Stimulated activated CD4-positive, alpha-beta T cell treated with anti-CD3 and anti-CD28 coated beads, Interleukin-1b, Interleukin-23, amount 100 ng/mL, for 24 hours (primary cell): Measurements from ENCODE around the gene GRIN3A.

ENCODE experiments used
- DNase-seq, 4 experiments: peaks; one replicate each; pipeline ENCODE4 v3.0.0-alpha.2; 2020; ENCODE audit warnings: low read depth in 4 of 4, low spot score in 1 of 4

The GRIN3A gene

DNA sequence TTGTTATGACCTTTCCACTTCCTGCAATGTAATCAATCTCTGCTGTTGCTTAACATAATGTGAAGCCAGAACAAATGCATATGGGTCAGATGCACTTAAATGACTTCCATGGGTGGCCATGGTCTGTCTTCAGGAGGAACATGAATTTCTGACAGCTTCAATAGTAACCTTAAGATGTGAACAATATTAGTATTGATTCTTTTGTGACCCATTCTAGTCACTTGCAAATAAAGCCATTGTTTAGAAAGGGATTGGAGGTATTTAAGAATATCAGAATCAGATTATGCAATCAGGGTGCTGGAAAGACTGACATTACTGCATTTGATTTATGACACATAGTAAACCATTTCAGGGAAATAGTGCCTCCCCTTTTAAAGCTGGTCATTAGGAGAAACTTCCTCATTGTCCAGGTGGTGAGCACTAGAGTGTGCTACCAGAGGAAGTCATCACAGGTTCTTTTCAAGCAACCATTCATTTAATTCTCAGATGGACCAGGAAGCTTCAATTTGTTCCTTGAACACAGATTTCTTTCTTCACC lies 32.1 kb downstream of the GRIN3A start:
- DNase-seq = no peak

DNA sequence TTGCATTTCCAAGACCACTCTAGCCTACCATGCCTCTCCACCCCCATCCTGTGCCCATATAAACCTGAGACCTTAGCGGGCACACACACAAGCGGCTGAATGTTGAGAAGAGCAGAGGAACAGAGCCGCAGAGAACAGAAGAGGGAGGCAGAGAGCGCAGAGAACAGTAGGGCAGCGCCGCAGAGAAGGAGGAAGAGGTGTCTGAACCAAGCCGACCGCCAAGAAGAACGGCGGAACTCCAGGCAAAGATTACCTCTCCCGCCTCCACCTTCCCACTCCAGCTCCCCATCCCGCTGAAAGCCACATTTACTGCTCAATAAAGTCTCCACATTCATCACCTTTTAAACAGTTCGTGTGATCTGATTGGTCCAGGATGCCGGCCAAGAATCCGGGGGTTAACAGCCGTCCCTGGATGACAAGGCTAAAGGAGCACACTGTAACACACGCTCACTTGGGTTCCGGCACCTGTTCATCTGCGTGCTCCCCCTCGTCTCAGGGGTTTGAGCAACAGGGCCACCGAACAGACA lies 33.2 kb downstream of the GRIN3A start:
- DNase-seq = peak in 2 of 4 experiments; percentile 9

DNA sequence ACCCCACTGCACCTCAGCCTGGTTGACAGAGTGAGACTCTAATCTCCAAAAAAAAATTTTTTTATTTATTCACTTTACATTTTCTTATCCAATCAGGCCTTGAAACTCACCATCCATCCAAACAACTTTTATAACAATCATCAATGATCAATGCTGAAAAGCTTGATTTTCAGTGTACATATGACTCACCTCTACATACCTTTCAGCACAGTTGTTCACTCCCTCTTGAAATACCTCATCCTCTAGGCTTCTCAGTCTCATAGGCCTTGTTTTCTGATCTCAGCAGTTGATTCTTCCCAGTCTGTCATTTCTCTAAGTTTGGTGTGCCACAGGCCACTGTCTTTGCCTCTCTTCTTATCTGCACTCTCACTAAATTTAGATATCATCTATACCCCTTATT lies 36.2 kb downstream of the GRIN3A start:
- DNase-seq = no peak

DNA sequence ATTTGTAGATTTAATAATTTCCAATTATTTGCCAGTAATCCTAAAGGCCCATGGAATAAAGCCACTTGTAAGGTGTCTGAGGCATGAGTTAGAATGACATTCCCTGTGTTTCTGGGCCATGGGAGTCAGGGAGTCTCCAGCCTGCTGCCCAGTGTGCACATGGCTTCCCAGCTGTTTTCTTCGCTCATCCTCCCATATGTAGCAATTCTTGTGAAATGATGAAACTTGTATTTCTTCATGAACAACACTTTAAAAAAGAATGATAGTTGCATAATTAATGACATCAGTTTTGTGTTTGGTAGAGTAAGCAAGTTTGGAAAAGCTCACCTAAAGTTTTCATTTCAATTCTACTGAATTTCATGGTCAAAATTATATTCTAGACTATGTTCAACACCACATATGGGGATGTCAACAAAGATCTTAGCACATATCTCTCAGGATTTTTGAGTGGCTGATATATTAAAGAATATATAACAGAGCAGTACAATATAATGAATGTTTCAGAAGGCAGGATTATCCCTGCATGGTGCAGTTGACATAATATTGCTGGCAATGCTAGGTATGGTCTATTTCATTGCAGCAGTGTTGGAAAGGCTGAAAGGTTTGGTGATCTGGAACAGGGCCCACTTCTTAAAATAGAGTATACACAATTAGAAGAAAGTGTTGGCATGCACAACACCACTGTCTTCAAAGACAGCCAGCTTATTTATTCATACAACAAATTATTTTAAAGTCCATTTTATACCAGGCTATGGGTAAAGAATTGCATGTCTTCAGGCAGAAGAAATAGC lies 44.7 kb downstream of the GRIN3A start:
- DNase-seq = no peak

DNA sequence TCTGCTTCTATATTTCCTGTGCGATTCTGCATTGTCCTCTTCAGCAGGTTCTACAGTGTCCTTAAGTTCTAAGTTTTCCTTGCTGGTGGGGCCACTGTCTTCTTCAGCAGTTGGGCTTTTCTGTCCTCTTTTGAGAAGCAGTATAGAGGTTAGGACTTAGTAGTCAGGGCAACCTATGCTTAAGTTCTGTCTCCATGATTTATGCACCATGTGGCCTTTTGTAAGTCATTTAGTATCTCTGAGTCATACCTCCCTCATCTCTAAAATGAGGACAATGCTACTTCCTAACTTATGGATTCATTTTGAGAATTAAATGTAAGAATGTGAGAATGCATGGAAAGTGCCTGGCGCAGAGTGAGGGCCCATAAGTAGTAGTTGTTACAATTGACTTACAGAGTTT lies 46.8 kb downstream of the GRIN3A start:
- DNase-seq = no peak

DNA sequence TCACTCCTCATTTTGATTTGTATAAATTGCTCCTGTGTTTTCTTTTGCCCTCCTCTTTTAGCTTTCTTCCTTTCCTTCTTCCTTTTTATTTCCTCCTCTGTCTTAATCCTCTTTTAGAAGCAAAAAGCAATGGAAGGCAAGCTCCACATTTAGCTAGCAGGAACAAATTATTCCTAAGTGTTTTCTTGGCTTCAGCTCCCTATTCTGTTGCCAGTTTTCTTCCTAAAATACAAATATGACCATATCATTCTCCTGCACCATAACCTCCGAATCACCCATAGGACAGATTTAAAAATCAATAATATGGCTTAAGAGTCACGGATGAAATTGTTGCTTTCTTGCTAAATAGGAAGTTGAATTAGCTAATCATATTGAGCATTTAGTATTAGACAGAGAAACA lies 49.4 kb downstream of the GRIN3A start:
- DNase-seq = no peak

DNA sequence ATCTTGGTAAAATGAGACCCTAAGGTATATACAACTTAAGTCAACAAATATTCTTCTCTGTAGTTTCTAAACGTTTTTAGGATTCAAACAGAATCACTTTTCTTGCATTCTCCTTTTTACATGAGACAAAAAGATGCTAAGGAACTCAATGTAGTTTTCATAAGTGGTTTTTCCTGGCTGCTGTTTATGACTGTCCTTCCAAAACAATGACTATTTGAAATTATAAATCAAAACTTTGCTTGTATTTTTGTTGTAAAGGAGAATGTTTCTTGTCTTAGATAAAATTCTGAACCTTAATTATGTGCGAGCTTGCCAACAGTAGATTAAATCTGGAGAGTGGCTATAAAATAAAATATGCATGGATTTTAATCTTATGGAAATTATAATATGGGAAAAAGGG lies 53.8 kb downstream of the GRIN3A start:
- DNase-seq = no peak

DNA sequence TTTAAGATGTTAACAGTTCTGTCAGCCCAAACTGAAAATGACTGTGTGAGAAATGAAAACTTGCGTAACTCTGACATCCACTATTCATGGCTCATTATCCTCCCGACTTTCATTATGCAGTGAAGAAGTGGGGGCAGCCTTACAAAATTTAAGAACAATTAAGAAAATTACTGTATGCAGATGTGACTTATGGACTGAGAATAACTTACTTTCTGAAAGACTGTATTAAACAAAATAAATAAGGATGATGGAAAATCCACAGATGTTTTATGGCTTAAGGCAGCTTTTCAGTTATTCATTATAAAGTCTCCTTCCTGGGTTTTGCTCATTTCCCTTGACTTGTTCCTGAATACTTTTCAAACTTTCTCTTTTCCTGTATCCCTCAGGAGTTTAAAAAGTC lies 55.2 kb downstream of the GRIN3A start:
- no peak for DNase-seq

DNA sequence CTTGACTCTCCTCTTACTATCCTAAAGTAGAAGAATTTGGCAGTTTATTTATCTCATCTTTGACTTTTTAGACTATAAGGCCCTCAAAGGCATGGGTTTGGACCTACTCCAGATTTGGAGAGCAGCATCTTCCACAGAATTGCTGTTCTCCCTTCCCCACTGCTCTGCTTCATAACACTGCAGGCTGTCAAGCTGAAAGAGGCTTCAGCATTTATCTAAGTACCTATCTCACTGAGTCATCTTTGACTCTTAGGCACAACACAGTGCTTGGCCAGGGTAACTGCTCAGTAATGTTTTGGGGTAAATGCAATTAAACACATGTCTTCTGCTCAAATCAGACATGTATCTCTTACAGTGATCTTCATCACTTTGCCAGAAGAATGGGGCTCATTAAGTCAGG lies 60.6 kb downstream of the GRIN3A start:
- no peak for DNase-seq

DNA sequence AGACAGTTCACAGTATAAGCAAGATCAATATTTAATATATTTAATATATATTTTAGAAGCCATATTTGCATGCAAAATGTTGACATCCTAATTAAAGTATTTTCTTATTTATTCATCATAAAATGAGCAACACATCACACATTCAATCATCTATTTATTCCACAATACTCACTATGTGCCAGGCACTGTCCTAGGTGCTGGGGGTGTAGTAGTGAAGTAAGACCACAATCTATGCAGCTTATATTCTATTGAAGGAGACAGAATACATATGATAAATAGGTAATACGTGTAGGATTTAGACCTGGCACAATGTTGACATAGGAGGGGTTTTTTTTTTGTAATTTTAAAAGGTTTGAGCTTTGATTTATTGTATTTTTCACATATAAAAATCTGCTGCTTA lies 63.1 kb downstream of the GRIN3A start:
- DNase-seq = no peak

DNA sequence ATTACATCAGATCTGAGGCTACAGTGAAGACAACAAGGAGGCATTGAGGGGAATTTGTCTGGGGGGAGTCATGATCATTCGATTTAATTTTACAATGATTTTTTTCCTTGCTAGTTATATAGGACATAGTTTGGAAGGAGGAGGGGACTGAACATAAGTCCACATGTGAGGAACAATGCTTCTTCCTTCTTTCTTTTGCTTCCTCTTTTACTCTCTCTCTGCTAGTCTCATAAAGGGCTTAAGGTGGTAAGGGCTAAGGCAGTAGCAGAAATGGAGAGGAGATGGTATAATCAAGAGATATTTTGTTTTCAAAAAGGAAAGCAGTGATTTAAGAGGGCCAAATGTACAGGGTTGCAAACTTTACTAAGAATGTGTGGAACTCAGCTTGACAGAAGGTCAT lies 64.3 kb downstream of the GRIN3A start:
- DNase-seq = no peak

DNA sequence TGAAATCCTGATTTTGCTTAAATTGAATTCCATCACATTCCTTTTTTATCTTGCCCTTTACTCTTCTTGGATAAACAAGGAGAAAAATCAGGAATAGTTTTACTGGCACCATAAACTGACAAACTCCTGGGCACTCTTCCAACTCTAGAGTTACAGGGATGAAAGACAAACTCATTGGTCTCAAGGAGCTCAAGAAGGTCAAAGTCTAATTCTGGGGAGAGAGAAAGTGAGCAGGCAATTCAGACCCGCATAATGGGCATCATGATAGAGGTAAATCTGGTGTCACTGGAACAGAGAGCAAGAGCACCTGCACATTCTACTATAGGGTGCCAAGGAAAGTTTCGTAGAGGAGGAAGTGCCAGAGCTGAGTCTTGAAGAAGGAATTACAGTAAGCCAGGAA lies 64.8 kb downstream of the GRIN3A start:
- no peak for DNase-seq

DNA sequence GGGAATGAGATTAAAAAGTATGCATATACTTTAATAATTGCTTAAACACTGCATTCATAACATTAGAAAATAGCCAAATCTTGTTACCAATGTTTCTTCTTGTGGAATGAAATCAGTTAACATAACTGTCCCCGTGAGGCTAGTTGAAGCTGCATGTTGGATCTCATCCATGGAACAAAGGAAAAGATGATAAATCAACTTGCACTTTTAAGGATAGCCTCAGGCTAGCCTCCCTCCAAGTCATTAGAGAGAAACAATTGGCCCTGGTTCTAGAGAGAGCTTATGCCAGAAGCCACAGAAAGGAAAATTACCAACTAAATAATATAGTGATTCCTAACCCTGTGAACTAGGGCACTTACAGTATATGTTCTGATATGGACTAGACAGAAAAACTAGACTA lies 66.9 kb downstream of the GRIN3A start:
- no peak for DNase-seq

DNA sequence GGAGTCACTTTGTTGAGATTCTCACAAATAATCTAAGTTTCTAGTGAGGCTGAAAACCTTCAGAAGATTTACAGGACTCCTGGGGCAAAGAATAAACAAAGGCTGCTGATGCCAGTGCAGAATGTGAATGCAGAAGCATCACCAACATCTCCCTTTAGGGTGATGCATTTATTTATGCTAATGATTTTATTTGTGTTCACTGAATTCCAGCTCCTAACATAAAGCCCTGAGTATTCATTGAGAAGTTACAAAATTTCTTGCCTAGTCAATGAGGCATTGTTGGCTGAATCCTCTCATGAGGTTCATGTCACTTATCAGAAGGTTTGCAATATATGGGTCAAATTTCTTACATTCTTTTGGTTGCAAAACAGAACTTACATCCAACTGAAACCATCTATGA lies 70.0 kb downstream of the GRIN3A start:
- no peak for DNase-seq

DNA sequence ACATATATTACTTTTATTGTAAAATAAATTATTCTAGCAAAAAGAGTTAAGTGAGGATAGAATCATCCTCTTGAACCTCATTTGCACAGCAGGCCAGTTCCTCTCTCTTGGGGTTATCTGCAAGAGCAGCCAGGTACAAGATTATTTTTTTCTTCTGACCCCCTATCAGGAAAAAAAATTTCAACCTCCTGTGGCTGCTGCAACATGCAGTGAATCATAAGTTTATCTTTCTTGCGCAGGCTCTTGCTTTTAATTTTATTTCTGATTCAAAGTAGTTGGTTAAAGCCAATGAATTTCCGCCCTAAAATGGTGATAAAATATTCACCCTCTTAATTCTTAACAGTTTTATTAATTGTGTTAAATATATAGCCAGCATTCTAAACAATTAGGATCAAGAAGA lies 74.0 kb downstream of the GRIN3A start:
- no peak for DNase-seq

DNA sequence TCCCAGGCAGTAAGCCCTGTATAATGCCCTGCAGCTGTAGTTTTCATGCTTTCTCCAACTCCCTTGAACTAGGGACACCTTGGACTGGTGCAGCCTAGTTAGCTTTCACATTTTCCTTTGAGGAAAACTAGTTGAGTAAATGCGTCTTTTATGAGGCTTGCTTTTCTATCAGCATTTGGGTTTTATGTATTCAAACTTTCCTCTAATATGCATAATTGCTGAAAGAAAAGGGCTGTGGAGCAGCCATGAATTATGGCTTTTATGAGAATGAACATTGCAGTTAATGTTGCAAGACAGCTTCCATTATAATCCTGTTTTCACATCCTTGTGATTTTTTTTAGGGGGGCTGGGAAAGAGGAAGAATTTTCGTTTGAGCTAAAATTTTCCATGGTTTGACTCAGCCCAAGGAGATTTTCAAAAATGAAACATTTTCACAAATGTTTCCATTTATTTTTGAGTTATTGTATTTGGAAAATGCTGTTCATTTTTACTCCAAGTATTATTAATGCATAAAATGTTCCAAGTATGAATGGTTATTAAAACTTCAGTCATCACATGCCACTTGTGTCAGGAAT lies 85.8 kb downstream of the GRIN3A start:
- DNase-seq = no peak

DNA sequence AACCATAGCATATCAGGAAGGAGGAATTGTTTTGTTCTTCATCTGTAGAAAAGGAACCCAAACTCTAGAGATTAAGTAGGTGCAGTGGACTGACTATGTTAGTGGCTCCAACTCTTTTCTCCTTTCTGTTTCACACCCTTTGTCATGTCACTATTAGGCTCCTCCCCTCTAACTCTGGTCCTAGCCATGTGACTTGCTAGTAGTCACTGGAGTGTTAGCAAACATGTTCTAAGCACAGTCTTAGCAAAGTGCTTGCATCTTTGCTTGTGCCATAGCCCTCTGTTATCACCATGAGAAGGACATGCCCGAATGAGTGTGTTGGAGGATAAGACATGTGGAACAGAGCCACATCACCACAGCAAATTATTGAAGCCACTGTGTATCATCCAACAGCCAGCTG lies 88.3 kb downstream of the GRIN3A start:
- DNase-seq = no peak

DNA sequence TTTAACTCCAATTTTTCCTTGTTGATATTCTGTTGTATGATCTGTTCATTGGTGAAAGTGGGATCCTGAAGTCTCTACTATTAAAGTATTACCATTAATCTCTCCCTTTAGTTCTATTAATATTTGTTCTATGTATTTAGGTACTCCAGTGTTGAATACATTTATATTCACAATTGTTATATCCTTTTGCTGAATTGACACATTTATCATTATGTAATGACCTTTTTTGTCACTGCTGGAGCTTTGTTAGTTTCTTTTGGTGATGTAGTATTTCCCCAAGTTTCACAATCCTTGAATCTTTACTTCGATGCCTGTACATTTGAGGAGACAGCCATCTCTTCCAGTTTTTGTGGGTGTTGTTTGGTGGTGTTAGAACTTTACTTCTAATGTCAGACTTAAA lies 90.0 kb downstream of the GRIN3A start:
- no peak for DNase-seq

DNA sequence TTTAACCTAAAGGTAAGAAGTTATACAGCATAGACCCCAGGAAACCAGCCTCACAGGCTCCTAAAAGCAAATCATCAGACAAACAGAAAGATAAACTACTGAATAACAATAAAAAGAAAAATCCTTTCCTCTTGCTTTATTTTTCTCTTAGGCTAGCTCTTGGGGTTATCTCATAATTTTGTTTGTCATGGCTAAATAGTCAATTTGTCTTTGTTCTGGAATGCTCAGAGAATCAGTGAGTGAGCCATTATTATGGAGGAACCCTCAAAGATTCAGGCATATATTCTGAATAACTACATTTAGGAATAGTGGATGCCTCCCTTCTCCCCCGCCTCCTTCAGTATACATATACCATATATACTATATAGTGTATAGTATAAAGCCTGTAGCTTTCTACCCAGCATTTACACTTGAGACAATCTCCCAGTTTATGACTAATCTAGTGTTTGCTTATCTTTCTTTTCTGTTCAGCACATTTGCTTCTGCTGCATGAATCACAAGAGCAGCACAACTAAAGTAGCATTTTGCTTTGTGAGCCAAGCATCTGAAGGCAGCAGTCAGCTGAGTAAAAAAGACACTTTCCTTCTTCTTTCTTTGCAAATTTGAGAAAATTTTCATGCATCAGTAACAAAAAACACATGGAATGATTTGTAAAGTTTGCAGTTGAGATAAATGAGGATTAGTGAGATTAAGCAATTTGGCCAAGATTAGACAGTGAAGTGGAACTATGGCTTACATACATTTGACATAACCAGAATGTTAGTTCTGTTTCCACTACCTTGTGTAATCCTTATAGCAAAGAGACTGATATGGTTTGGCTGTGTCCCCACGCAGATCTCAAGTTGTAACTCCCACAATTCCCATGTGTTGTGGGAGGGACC lies 98.4 kb downstream of the GRIN3A start:
- DNase-seq = no peak

DNA sequence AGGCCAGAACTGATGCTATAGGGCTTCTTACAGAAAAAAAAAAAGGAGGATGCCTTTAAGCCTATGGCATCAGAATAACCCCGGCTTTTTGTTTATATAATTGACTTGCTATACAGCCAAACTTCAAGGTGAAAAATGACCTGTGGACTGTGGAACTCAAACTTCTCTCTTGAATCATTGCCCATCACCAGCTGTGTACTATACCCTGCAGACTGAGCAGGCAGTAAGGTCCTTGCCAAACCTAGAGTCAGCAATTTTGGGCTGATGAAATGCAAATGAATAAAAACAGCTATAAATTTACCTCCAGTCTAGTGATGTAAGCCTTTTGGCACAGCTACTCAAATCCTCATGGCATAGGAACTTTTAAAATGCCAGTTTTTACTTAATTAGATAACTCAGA lies 99.1 kb downstream of the GRIN3A start:
- DNase-seq = no peak

DNA sequence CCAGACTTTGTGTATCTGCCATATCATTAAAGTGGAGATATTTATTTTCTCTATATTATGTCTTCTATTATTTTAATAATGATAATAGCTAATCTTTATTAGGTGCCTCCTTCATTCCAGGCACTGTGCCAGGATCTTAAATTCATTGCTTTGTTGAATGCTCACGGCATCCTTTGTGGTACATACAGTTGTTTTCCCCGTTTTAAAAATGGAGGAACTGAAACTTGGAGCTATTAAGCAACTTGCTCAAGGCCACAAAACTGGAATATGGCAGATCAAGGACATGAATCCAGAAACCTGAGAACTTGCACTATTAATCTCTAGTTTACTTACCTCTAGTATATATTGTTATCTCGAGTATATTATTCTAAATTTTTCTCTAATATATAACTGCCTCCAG lies 102.2 kb downstream of the GRIN3A start:
- no peak for DNase-seq

DNA sequence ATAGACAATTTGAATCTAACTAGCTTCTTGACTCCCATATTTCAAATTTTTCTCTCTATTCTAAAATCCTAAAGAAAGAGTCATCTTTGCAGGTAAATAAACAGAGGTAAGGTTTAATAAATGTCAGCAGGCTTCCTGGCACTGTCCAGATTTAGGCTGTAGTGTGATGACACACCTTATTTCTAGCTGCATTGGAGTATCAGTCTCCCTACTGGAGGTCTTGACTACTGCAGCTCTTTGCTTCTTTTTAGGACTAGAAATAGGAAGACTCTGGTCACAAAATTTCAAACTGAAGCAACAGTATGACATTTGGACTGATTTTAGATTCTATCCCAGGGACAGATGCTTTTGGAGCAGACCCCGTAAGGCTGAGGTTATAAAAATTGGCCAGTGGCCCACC lies 103.0 kb downstream of the GRIN3A start:
- no peak for DNase-seq
